Tongue (tissue), 2 donors: ENCODE results near the gene CFAP92. TPM values are rescaled to one million over a fixed set of nuclear protein-coding genes. Genes with fewer than 3 reads are reported as not detected.
A peak's percentile ranks its signal among the peaks of the same experiment; 100 is the strongest.

Source experiments
- DNase-seq: peaks from one replicate; pipeline ENCODE4 v3.0.0-alpha.2; 2015
- total RNA-seq: library from RNA; depleted of rRNA; stranded (reverse); fragments of >200 nt; gene quantifications from one replicate; pipeline ENCODE4 v1.2.3, GENCODE V29; 2014

Gene CFAP92
- 0.10 TPM for total RNA-seq

DNA sequence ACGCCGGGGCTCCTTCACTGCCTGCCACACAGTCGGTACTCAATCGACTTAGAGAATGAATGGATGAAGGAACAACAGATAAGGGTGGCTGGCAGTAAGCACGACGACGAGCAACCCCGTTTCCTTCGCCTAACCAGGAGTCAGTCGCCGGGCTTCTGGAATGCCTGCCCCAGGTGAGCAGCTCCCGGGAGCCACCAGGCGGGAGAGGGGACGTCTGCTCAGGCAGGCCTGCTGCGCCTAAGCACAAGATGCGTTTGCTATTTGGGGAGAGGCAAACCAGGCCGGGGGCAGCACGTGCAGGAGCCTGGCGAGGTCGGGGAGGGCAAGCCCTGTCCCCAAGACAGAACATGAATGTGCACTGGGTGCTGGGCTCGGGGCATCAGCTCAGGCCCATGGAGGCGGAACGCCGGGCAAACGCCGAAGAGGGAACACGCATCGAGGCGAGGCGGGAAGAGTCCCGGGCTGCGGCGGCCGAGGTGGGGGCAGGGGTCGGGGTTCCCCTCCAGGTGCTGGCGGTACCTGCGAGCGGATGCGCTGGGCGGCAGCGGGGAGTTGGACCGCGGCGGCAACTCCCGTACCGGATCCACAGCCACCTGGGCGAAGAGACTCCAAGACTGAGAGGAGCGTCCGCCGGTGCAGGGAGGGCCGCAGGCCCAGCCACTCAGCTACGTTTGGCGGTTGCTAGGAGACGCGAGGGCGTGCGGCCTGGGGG lies at the start of gene CFAP92:
Gene CFAP92 (minus strand): TSS at position 616 of the 712 bp plus-strand sequence. CDS start 772 bp downstream, outside the sequence.
- peak; percentile 92 for DNase-seq

- DNase-seq, result no peak
Measured at GRCh38 chr3:129040579-129041300, 46.9 kb upstream of the CFAP92 start.

DNA sequence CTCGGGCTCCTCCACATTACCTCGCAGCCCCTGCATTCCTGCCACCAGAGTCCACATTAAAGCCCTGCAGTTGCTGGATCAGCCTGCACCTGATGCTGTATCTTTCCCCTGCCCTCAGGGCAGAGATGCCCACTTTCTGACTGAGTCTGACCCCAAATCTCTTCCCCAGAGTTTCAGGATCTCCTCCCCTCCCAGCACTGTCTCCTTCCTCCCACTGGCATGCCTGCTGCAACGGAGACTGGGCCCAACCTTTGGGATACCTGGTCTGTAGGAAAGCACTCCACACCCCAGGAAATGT lies 46.1 kb upstream of the CFAP92 start:
- no peak for DNase-seq

- DNase-seq, result peak; percentile 81
Measured at GRCh38 chr3:129039271-129040038, 45.6 kb upstream of the CFAP92 start.

DNA sequence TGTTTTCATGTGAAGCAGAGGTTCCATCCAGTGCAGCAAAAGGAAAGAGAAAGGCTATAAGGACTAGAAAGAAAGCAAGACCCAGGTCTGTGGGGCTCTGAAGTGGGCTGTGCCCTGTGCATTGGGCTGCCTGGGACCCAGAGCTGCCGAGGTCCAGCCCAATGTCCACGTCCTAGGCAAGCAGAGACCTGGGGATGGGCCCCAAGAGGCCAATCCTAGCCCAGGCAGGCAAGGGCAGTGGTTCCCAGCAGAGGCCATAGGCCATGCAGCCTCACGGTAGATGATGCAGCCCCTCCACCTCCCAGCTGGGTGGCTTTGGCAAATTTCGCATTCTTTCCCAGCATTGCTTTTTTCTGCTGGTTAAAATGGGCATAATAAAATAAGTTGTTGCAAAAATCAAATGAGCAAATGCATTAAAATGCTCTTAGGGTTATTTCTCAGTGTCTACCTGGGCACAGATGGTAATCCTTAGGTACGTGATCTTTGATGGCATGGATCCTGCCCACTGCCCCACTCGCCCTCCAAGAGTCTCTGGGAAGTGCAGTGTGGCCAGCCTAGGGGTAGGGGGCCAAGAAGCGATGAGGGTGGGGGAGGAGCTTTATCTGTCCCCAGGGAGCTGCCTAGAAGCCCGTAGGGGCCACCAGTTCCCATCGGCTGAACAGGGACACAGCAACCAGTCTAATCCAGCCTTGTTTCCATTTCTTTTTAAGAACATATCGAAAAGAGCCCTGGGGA lies 44.4 kb upstream of the CFAP92 start:
- DNase-seq, result no peak

- no peak for DNase-seq
Measured at GRCh38 chr3:129037093-129037419, 43.2 kb upstream of the CFAP92 start.

GRCh38 chr3:129036222-129037092 lies 42.6 kb upstream of the CFAP92 start:
- DNase-seq, result no peak

- DNase-seq, result no peak
Measured at GRCh38 chr3:129035360-129036221, 41.7 kb upstream of the CFAP92 start.

DNA sequence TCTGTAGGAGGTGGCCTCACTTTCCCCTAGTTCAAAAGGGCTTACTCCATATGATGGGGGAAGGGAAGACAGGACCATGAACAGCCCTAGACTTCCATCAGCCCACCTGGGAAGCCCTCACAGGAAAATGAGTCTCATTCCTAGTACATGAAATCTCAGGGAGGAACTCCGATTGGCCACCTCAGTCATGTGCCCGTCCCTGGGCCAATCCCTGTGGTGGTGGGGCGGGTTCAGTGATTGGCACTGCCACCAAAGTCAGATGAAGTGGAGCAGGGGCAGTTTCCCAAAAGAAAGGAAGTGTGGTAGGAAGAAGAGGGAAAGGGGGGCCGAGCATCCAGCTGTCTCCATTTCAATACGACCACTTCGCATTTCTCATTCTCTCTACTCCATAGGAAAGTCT lies 40.8 kb upstream of the CFAP92 start:
- DNase-seq, result no peak

DNA sequence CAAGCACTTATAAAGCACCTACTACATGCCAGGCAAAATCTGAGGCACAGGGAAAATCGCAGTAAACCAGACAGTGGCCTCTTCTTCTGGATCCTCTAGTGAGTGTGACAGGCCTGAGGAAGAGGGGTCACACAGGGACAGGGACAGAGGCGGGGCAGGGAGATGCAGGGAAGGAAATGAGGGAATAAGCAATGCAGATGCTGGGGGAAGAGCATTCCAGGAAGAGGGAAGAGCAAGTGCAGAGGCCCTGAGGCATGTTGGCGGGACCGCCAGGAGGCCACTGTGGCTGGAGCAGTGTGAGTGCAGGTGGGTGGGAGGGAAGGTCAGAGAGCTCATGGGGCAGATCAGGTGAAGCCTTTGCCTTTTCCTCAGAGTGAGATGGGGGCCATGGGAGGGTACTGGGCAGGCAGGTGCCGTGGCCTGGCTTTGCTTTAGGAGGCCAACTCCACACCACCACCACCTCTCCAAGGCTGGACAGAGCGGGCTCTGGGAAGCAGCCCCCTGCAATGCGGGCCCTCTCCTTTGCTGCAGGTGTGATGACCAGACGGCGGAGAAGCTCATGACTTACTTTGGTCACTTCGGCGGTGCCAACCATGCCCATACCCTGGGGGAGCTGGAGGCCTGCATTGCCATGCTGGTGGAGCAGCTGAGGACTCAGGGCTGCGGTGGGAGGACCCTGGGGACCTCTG lies 39.9 kb upstream of the CFAP92 start:
- DNase-seq, result no peak

GRCh38 chr3:129033151-129033550 lies 39.3 kb upstream of the CFAP92 start:
- DNase-seq, result no peak

- DNase-seq, result no peak
Measured at GRCh38 chr3:129032716-129033115, 38.8 kb upstream of the CFAP92 start.

- DNase-seq, result no peak
Measured at GRCh38 chr3:129031476-129032215, 37.8 kb upstream of the CFAP92 start.

DNA sequence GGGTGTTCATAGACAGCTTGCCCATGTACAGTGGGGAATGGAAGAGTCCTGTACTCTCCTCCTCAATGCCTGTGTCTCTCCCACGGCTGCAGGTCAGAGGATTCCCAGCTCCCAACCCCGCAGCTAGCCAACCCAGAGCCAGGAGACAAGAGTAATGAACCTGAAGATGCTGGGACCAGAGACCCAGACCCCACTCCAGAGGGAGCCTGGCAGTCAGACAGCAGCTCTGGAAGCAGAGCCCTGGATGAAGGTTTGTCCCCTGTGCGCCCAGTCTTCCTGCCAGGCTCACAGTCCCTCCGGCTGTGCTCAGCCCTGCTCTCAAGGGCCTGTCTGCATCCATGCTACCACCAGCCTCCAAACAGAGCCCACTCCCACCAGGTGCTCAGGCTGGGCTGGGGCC lies 36.7 kb upstream of the CFAP92 start:
- no peak for DNase-seq

DNA sequence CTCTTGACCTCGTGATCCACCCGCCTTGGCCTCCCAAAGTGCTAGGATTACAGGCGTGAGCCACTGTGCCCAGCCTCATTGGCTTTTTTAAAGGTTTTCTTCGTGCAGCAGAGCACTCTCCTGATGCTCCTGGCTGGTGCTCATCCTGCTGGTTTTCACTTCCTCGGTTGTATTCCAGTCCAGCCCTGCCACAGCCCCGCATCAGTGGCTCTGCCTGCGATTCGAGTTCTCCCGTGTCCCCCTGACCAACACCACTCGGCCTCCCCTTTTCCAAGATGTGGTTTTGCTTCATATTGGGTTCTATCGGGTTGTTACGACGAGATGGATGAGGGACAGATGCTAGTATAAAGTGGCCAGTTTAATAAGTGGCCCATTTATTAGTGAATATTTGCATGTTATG lies 35.0 kb upstream of the CFAP92 start:
- no peak for DNase-seq

- DNase-seq, result no peak
Measured at GRCh38 chr3:129027544-129027880, 33.6 kb upstream of the CFAP92 start.

DNA sequence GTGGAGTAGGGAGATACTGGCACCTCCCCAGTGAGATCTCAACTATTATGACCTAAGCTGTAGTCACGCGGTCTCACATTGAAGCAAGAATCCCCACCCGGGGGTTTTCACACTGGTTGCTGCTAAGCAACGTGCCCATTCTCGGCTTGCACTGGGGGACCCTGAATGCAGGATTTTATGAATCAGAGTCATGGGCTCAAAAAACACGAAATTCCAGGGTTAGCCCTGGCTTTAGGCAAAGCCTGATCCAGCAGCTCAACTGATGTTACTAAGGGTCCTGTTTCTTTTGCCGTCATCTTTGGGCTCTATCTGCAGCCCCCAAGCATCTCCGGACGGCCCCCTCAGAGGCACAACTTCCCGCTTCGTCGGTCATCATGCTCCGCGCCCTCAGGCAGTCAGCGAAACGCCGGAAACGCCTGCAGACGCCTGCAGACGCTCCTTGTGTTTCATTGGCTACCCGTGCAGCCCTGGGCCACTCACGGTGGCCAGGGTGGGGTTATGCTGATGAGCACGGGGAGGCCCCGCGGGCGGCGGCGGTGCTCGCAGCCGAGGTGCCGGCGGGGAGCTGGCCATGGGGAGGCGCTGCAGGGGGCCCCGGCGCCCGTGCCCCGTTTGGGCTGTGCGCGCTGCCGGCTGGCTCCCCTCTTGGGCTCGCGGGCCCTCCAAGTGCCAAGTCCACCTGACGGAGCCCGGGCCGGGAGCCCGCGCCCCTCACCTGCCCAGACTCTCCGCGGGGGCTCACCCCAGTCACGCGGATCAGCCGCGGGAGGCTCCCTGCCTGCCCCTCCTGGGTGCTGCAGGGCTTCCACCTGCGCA lies 33.1 kb upstream of the CFAP92 start:
- DNase-seq, result peak; percentile 93

DNA sequence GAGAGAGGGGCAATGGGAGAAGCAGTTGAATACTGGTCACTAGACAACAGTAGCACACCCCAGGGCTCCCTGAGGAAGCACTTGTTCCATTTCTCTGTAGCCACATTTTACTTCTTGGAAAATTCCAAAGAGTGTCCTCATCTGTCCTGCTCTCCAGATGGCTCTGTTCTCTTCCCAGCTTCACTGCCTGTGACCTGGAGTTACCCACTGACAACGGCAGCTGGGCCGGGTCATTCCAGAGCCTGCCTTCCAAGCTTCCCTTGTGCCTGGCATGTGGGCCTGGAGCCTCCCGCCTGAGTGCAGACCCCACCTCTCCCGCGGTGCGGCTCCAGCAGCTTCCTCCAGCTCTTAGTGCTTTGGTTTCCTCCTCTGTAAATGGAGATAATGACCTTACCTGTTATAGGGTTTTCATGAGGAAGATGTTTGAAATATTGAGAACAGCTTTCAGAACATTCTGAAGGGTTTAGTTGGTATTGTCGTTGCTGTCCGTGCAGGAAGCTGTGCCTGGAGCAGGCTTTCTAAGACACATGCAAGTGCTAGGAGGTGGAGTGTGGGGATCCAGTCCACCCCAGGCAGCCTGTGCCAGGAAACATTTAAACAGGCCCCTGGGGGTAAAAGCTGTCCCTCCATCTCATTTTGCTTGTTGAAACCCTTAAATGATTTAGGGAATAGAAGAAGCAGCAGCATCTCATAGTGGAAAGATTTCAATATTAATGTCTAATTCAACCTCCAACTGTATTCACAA lies 32.0 kb upstream of the CFAP92 start:
- peak; percentile 62 for DNase-seq
